HEK293 (cell line): ENCODE measurements around the gene ABLIM3.

Source experiments
- CTCF ChIA-PET: fragments of 350-600 bp; formaldehyde crosslinking; extraction: SDS; loops from one replicate; lab custom pipeline; 2021; ENCODE audit warnings: antibody characterized with exemption; lab: Yijun Ruan, JAX
- POLR2A ChIA-PET: fragments of 300-600 bp; formaldehyde crosslinking; extraction: SDS; loops from one replicate; lab custom pipeline; 2020; ENCODE audit warnings: antibody characterized with exemption, inconsistent platforms; lab: Yijun Ruan, JAX
- H3K27ac ChIP-seq: fragments of 200-500 bp; sonication (Bioruptor generic); 2 replicates; pipeline ENCODE4 v1.5.1; 2014; ENCODE audit warnings: low read depth, low read length, control low read depth, inconsistent platforms; ENCODE audit errors: extremely low read depth
- H3K36me3 ChIP-seq, 2 experiments: fragments of 200-500 bp in 1 of 2; sonication (Bioruptor generic) in 1 of 2; 1 replicate in 1 of 2; 2 replicates in 1 of 2; pipeline ENCODE4 v1.5.1; 2014 to 2017; ENCODE audit warnings: inconsistent platforms in 2 of 2, low read length in 2 of 2; ENCODE audit not compliant: control insufficient read depth in 2 of 2, insufficient read depth in 1 of 2
- H3K4me1 ChIP-seq: fragments of 200-500 bp; sonication (Bioruptor generic); 2 replicates; pipeline ENCODE4 v1.5.1; 2014; ENCODE audit warnings: mild to moderate bottlenecking, low read length, inconsistent platforms; ENCODE audit not compliant: control insufficient read depth, insufficient read depth
- H3K4me3 ChIP-seq: 2 replicates; pipeline ENCODE4 v1.5.1; 2011; ENCODE audit warnings: low read depth, mild to moderate bottlenecking, control low read depth, low read length, moderate library complexity
- H3K9me3 ChIP-seq: fragments of 200-500 bp; sonication (Bioruptor generic); 2 replicates; pipeline ENCODE4 v1.5.1; 2014; ENCODE audit warnings: low read depth, low read length, inconsistent platforms; ENCODE audit not compliant: control insufficient read depth, insufficient read depth
- GLIS2 ChIP-seq: fragments of 450-650 bp; formaldehyde crosslinking; IDR thresholded peaks from 2 replicates; pipeline ENCODE4 v1.5.1; 2016; ENCODE audit warnings: missing biosample characterization, missing genetic modification characterization
- KLF9 ChIP-seq: fragments of 450-650 bp; formaldehyde crosslinking; IDR thresholded peaks from 2 replicates; pipeline ENCODE4 v1.5.1; 2016; ENCODE audit warnings: missing biosample characterization, missing genetic modification characterization, low read depth
- MZF1 ChIP-seq: fragments of 450-650 bp; formaldehyde crosslinking; IDR thresholded peaks from 2 replicates; pipeline ENCODE4 v1.5.1; 2017; ENCODE audit warnings: missing biosample characterization, missing genetic modification characterization, borderline replicate concordance
- PRDM1 ChIP-seq: fragments of 450-650 bp; formaldehyde crosslinking; IDR thresholded peaks from 2 replicates; pipeline ENCODE4; 2016; ENCODE audit warnings: missing biosample characterization, missing genetic modification characterization
- PRDM6 ChIP-seq: fragments of 450-650 bp; formaldehyde crosslinking; IDR thresholded peaks from 2 replicates; pipeline ENCODE4 v1.5.1; 2017; ENCODE audit warnings: missing biosample characterization, missing genetic modification characterization
- ZBTB6 ChIP-seq: fragments of 450-650 bp; formaldehyde crosslinking; IDR thresholded peaks from 2 replicates; pipeline ENCODE4 v1.5.1; 2017; ENCODE audit warnings: missing biosample characterization, missing genetic modification characterization
- ZNF274 ChIP-seq, 2 experiments: fragments of 200-500 bp in 1 of 2; fragments of 450-650 bp in 1 of 2; sonication (Bioruptor generic) in 1 of 2; formaldehyde crosslinking in 1 of 2; IDR thresholded peaks; 2 replicates each; pipeline versions ENCODE4 v1.5.1 to v1.6.1; 2014 to 2016; ENCODE audit warnings: borderline replicate concordance in 1 of 2, inconsistent platforms in 1 of 2, low read length in 1 of 2, missing biosample characterization in 1 of 2, missing genetic modification characterization in 1 of 2
- ZNF416 ChIP-seq: fragments of 450-650 bp; formaldehyde crosslinking; IDR thresholded peaks from 2 replicates; pipeline ENCODE4 v1.5.1; 2016; ENCODE audit warnings: missing biosample characterization, missing genetic modification characterization
- ZNF426 ChIP-seq: fragments of 450-650 bp; formaldehyde crosslinking; IDR thresholded peaks from 2 replicates; pipeline ENCODE4 v1.5.1; 2017; ENCODE audit warnings: missing biosample characterization, missing genetic modification characterization, mild to moderate bottlenecking, inconsistent platforms, moderate library complexity
- ZNF558 ChIP-seq: fragments of 450-650 bp; formaldehyde crosslinking; IDR thresholded peaks from 2 replicates; pipeline ENCODE4 v1.5.1; 2016; ENCODE audit warnings: missing biosample characterization, missing genetic modification characterization
- ZNF704 ChIP-seq: fragments of 450-650 bp; formaldehyde crosslinking; IDR thresholded peaks from 2 replicates; pipeline ENCODE4 v1.5.1; 2016; ENCODE audit warnings: missing biosample characterization, missing genetic modification characterization
- ZXDB ChIP-seq: fragments of 450-650 bp; formaldehyde crosslinking; IDR thresholded peaks from 2 replicates; pipeline ENCODE4 v1.5.1; 2016; ENCODE audit warnings: missing biosample characterization, missing genetic modification characterization
- TF ChIP-seq, protein P1 (sequence below): fragments of 450-650 bp; formaldehyde crosslinking; IDR thresholded peaks from 2 replicates; pipeline ENCODE4 v1.5.1; 2016; ENCODE audit warnings: missing biosample characterization, missing genetic modification characterization
- TF ChIP-seq, protein P2 (sequence below): fragments of 450-650 bp; formaldehyde crosslinking; IDR thresholded peaks from 2 replicates; pipeline ENCODE4 v1.5.1; 2016; ENCODE audit warnings: missing biosample characterization, missing genetic modification characterization, borderline replicate concordance

The ABLIM3 gene

DNA sequence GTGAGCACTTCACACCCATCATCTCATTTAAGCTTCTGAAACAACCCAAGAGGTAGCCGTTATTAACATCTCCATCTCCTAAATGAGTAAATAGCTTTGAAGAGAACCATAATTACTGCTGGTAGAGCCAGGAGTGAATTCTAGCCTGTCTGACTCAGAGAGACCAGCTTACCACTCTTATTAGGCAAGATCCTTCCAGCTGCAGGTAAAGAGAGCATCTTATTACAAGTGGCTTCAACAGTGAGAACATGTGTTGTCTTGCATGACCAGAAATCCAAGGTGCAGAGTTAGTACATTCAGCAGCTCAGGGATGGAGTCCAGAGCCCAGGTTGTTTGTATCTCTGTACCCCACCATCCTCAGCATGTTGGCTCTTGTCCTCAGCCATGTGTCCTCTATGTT is 119.5 kb downstream of the ABLIM3 start:
- no peak for TF ChIP-seq KLF9 (tag by site-specific recombination)
- TF ChIP-seq, protein P1, sequence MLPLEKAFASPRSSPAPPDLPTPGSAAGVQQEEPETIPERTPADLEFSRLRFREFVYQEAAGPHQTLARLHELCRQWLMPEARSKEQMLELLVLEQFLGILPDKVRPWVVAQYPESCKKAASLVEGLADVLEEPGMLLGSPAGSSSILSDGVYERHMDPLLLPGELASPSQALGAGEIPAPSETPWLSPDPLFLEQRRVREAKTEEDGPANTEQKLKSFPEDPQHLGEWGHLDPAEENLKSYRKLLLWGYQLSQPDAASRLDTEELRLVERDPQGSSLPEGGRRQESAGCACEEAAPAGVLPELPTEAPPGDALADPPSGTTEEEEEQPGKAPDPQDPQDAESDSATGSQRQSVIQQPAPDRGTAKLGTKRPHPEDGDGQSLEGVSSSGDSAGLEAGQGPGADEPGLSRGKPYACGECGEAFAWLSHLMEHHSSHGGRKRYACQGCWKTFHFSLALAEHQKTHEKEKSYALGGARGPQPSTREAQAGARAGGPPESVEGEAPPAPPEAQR (tag by site-specific recombination) = no peak
- no peak for TF ChIP-seq PRDM1
- TF ChIP-seq, protein P2, sequence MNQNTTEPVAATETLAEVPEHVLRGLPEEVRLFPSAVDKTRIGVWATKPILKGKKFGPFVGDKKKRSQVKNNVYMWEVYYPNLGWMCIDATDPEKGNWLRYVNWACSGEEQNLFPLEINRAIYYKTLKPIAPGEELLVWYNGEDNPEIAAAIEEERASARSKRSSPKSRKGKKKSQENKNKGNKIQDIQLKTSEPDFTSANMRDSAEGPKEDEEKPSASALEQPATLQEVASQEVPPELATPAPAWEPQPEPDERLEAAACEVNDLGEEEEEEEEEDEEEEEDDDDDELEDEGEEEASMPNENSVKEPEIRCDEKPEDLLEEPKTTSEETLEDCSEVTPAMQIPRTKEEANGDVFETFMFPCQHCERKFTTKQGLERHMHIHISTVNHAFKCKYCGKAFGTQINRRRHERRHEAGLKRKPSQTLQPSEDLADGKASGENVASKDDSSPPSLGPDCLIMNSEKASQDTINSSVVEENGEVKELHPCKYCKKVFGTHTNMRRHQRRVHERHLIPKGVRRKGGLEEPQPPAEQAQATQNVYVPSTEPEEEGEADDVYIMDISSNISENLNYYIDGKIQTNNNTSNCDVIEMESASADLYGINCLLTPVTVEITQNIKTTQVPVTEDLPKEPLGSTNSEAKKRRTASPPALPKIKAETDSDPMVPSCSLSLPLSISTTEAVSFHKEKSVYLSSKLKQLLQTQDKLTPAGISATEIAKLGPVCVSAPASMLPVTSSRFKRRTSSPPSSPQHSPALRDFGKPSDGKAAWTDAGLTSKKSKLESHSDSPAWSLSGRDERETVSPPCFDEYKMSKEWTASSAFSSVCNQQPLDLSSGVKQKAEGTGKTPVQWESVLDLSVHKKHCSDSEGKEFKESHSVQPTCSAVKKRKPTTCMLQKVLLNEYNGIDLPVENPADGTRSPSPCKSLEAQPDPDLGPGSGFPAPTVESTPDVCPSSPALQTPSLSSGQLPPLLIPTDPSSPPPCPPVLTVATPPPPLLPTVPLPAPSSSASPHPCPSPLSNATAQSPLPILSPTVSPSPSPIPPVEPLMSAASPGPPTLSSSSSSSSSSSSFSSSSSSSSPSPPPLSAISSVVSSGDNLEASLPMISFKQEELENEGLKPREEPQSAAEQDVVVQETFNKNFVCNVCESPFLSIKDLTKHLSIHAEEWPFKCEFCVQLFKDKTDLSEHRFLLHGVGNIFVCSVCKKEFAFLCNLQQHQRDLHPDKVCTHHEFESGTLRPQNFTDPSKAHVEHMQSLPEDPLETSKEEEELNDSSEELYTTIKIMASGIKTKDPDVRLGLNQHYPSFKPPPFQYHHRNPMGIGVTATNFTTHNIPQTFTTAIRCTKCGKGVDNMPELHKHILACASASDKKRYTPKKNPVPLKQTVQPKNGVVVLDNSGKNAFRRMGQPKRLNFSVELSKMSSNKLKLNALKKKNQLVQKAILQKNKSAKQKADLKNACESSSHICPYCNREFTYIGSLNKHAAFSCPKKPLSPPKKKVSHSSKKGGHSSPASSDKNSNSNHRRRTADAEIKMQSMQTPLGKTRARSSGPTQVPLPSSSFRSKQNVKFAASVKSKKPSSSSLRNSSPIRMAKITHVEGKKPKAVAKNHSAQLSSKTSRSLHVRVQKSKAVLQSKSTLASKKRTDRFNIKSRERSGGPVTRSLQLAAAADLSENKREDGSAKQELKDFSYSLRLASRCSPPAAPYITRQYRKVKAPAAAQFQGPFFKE (tag by site-specific recombination) = no peak
- no peak for TF ChIP-seq ZNF416 (tag by site-specific recombination)
- TF ChIP-seq GLIS2 (tag by site-specific recombination) = no peak
- no peak for TF ChIP-seq ZXDB (tag by site-specific recombination)
- no peak for TF ChIP-seq ZNF426 (tag by site-specific recombination)
- no peak for TF ChIP-seq MZF1
- no peak for TF ChIP-seq ZNF274 (IDR thresholded peaks at IDR 0.05; ENCODE audit: low read length)
- TF ChIP-seq ZNF274 (tag by site-specific recombination; IDR thresholded peaks at IDR 0.05; ENCODE audit: borderline replicate concordance) = no peak
- TF ChIP-seq, all 188 proteins: peak for 0
- H3K36me3 ChIP-seq = no peaks in the 10 kb centered on the region
- H3K27ac ChIP-seq = no peak overlapping the region
- no peaks in the 10 kb centered on the region for H3K4me1 ChIP-seq
- H3K9me3 ChIP-seq = no peaks in the 10 kb centered on the region
- CTCF ChIA-PET = interaction anchor here (0.6 to 1.0 kb wide), 4 partner anchors 8 to 886 kb away, joined by 3 to 4 read pairs (median 4); no protein-coding TSS in a partner anchor
- POLR2A ChIA-PET = no interaction called here
- H3K4me3 ChIP-seq = no peak overlapping the region

DNA sequence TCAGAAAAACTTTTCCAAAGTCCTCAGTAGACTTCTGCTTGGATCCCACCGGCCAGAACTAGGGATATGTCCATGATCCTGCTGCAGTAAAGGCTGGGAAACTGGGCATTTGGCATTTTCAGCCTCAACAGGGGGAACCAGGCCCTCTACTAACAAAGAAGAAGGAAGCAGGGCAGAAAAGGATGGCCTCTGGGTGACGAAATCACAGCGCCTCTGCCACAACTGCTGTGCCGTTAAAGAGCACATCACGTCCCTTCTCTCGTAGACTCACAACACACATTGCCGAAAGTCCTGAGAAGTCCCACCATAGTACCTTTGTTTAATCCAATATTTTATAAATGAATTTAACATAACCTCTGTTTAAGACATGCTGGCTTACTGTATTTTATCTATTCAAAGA is 120.0 kb downstream of the ABLIM3 start:
- POLR2A ChIA-PET = no interaction called here
- Histone ChIP-seq H3K27ac (no peak overlapping the region), H3K4me3 (no peak overlapping the region), H3K36me3 (no peaks in the 10 kb centered on the region)
- TF ChIP-seq ZNF558 (tag by site-specific recombination) (no peak), PRDM6 (no peak), ZBTB6 (no peak), ZNF704 (tag by site-specific recombination) (no peak)
- TF ChIP-seq, all 188 proteins: peak for 0
- H3K4me1 ChIP-seq = no peaks in the 10 kb centered on the region
- CTCF ChIA-PET = interaction anchor here (0.6 to 1.0 kb wide), 4 partner anchors 8 to 886 kb away, joined by 3 to 4 read pairs (median 4); no protein-coding TSS in a partner anchor
- H3K9me3 ChIP-seq = no peaks in the 10 kb centered on the region
